Stimulated activated CD8-positive, alpha-beta memory T cell treated with anti-CD3 and anti-CD28 coated beads, Interleukin-12 subunit alpha, Interleukin-12 subunit beta, amount 100 ng/mL, for 24 hours (primary cell): ENCODE data around the gene RRP15.

Experiments used
- DNase-seq: peaks from one replicate; pipeline ENCODE4 v3.0.0-alpha.2; 2020; ENCODE audit errors: extremely low read depth

Gene RRP15, protein sequence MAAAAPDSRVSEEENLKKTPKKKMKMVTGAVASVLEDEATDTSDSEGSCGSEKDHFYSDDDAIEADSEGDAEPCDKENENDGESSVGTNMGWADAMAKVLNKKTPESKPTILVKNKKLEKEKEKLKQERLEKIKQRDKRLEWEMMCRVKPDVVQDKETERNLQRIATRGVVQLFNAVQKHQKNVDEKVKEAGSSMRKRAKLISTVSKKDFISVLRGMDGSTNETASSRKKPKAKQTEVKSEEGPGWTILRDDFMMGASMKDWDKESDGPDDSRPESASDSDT

DNA sequence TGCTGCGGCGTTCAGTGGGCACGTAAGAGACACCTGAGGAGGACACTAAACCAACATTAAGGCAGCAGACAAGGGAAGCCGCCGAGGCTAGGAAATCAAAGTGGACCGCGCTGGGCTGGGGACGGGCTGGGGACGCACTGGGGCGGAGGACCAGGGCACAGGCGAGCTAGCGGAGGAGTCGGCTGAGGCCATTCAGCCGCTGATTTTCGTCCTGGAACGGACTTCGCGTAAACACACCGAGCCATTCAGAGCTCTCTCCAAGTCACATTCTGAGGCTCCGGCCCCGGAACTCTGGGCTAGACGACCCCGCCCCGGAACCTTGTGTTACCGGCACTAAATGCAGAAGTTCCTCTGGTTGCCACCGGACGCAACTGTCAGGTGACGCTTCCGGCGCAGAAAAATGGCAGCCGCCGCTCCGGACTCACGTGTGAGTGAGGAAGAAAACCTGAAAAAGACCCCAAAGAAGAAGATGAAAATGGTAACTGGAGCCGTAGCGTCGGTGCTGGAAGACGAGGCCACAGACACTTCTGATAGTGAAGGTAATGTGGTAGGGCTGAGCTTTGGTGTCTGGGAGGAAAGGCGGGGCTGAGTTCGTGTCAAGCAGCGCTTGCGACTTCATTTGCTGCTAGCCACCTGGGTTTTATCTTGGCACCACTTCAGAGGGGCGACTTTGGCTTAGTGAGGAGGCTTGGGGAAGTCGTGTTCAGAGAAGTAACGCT is at the start of gene RRP15:
TSS of gene RRP15 (plus strand) at position 377 of the 719 bp plus-strand sequence. CDS start at position 401, 24 bp downstream.
- DNase-seq: peak; percentile 68

DNA sequence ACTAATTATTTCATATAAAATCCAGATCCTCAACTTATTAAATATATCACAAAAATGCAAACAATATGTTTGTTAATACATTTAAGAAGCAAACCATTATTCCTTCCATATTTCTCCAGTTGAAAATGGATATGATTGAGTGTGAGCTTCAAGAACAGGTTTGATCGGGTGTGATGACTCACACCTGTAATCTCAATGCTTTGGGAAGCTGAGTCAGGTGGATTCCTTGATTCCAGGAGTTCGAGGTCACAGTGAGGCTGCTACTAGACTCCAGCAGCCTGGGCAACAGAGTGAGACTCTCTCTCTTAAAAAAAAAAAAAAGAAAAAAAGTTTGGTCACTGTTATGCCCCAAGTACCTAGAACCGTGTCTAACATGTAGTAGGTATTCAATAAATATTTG is 42.9 kb upstream of the RRP15 start:
- no peak for DNase-seq

DNA sequence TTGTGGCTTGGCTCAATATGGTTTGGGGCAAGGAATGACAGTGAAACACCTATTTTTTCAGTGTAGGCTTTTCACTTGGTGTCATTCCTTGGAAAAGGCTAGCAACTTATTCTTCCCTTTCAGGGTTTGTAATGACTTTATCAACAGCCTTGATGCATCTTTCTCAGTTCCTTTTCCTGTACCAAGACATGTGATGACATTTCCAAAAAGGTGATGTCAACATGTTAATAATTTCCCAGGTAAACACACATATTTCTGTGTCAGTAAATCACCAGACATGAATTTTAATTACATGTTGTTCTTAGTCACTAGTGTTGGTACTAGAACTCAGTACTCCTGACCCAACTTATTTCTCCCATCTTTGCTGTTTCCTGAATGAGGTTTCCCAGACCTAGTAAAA is 37.8 kb upstream of the RRP15 start:
- no peak for DNase-seq

DNA sequence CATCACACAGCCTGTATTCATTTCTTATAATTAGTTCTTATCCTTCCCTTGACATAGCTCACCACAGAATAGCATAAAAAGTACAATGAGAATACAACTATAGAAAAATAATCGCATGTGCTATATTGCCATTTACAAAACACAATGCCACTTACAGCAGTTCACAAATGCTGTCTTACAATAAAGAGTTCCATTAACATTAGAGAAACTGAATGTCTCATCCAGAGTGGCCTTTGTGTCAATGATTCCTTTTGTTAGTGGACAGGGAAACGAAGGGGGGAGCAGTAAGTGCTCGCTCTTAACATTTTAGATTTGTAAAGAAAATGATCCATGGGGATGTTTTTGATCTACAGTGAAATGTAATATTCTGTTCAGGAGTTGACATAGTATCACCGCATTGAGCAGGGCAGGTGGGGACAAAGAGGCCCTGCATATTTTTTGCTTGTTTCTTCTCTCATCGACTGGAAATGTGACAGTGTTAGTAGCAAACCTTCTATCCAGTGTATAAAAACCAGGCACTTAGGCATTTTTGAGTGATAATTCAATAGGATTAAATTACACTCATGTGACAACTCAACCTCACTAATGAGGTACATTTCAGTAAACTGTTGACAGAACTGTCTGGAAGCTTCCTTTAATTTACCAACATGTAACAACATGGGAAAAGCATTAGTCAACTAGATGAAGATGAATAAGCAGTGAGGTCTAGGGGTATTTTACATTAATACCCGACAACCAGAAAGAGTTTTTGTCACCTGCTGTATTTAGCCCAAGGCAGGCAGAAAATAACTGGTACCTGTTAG is 35.6 kb upstream of the RRP15 start:
- DNase-seq: no peak

DNA sequence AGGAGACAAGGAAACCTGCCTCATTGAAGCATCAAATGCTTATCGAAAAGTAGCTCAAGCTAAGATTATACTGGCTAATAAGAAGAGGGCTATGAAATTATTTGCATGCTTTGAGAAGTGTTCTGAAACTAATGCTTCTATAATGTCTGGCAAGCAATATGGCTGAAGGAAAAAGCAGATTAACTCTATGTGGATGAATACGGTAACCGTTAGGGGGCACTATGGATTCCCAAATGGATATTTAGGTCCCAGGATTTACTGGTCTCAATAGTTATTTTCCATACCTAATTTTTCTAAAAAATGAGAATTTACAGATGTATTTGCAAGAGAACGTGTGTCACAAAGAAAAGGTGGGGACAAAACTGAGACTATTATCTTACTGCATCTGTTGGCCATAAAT is 34.6 kb upstream of the RRP15 start:
- DNase-seq: no peak

DNA sequence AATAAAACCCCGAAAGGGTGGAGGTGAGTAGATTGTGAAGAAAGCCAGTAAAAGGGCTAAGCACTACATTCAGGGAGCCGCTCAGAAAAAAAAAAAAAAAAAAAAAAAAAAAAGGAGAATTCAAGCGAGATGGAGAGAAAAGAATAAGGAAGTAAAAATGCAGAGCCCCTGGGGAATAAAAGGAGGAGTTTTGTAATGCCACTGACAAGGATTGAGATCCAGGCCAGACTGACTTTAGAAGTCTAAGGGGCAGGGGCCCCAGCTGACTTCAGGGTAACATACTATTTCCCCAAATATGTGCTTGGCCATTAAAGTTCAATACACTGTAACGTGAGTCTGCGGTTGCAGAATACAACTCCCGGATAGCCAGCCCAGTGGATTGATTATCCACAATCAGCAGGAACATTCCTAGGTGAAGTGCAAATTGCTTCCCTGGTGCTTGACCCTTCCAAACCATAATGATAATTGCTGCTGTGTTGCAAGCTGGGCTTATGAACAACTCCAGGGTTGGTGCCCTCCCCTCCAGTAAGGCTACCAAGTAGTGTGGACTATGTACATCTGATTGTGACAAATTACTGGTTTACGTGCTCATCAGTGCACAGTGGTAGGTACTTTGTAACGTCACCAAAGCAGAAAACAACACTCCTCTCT is 30.7 kb upstream of the RRP15 start:
- no peak for DNase-seq

DNA sequence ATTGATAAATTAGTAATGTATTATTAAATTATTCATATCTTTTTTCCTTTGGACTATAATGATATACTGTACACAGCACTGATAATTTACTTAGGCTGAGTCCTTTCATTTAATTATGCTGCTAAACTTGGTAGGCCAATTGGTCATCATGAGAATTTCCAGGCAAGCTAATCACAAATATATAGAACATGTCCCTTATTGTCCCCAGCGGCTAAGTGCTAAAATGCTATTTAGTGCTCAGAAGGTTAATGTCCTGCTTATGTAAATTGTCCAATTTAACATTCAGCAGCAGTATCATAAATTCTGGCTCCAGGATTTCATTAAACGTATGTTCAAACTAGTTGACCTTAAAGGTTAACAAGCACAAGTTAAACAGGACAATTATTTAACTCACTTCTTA is 30.0 kb upstream of the RRP15 start:
- no peak for DNase-seq

DNA sequence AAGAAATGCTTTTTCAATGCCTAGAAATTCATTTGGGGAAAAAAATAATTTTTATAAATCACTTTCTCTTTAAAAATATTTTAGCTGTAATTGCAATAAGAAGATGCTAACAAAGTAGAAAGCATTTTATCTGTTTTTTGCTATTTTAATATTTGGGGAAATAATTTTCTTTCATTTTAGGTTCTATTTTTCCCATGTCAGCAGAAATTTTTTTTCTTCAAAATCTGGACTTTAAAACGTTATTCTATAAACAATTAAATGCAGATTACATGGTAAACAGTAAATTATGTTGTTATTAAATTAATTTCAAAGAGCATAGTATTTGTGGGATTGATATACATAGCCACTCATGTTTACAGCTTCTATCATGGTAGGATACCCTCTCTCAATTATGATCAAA is 27.7 kb upstream of the RRP15 start:
- DNase-seq: no peak

DNA sequence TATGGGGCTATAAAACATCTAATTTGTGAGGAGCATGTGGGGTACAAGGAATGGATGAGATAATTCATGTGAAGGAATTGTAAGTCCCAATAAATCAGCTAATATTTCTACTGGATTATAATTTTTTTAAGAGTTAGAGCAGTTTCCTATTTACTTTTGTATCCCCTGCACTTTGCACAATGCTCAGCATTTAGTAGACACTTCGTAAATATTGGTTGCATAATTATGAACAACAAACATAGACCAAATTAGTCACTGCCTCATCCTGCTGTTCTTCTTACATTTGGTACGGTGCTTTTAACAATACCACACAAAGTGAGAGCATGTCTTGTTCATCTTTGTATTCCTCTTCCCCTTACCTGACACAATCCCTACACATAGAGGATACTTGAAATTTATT is 27.1 kb upstream of the RRP15 start:
- DNase-seq: no peak

DNA sequence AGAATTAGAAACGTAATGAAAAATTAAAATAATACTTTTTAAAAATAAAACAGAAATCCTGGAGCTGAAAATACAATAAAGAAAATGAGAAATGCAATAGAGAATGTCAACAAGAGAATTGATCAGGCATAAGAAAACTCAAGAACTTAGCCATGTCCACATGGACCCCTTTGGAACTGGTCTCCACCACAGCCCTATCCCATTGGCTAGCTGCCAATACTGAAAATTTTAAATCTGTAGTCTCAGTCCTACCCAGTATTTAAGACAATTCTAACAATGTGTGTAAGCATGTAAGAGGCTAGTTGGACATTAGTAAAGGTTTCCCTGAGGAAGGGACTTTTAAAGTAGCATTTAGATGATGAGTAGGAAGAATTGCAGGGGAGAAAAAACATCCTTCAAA is 25.8 kb upstream of the RRP15 start:
- DNase-seq: no peak

DNA sequence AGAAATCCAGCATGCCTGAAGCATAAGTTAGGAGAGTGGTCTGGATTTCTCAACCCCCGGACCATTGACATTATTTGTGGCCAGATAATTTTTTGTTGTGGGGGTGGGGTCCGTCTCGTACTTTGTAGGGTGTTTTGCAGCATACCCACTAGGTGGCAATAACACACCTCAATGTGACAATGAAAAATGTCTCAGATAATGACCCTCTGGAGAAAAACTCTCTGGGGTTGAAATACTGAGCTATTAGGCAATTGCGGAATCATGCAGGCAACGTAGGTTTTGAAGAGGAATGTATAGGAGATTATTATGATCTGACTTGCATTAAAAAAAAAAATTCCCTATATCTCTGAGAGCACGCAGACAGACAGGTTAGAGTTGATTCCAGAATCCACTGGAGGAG is 25.3 kb upstream of the RRP15 start:
- DNase-seq: no peak

DNA sequence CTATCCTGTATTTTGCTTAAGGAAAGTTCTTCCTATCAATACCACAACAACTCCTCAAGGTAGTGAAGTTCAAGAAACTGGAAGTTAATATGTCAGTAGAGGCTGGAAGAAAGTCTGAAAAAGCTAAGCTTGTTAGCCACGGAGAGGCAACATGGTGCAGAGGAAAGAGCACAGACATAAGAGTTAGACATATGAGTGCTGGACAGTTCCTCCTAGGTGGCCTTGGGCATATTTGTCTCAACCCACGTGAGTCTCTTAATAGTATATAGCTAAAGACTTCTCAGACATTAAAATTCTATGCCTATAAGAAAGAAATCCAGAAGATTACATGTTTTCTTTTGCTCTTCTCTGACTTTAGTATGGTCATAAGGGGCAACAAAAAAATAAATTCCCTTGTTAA is 22.8 kb upstream of the RRP15 start:
- no peak for DNase-seq

DNA sequence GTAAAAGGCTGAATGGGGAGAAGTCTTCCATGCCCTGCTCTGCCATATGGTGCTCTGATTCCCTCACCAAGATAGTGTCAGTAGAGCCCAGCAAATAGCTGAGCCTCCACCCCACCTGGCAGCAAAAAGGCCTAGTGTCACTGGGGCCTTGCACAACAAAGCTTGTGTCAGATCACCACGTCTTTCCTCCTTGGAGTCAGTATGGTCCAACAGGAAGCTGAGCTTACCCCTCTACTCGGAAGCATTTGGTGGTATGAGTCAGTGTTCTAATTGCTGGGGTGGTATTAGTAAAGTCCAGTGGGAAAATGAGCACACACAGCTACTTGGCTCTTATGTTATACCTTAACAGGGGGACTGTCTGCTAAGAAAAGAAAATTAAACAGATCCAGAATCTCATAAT is 18.7 kb upstream of the RRP15 start:
- DNase-seq: no peak

DNA sequence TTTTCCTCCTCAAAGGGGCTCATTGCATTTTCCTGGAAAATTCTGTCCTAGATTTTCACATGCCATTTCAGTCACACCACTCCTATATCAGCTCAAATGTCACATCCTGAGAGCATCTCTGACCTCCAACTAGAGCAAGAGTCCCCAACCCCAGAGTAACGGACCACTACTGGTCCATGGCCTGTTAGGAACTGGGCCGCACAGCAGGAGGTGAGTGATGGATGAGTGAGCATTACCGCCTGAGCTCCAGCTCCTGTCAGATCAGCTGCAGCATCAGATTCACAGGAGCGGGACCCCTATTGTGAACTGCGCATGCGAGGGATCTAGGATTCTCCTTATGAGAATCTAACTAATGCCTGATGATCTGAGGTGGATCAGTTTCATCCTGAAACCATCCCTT is 12.7 kb upstream of the RRP15 start:
- DNase-seq: no peak

DNA sequence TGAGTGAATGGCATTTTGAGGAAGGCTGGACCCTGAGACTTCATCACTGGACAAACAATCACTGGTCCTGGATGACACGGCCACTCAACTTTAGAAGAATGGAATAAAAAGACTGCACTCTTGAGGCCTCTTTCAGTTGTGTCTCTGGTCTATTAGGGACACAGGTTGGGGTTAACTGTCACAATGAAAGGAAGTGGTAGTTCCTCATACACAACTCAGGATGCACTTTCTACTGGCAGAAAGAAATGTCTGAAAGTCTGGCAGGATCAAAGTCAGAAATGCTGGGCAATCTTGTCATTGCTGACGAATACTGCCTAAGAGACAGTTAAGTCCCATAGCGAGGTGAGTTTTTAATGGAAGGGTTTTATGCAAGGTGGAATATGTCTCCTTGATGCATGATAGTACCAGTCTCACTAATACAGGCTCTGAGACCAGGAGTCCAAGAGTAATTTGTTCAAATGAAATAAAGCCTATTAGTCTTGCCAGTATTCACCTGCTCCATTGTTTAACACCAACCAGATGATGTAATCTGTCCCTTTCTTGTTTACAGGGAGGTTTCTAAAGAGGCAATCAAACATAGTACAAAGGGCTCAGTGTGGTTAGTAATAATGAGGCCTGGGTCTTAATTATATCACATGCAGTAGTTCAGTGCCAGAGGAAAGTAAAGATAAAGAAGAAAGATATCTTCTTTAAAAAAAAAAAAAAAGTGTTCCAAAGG is 11.2 kb upstream of the RRP15 start:
- no peak for DNase-seq

DNA sequence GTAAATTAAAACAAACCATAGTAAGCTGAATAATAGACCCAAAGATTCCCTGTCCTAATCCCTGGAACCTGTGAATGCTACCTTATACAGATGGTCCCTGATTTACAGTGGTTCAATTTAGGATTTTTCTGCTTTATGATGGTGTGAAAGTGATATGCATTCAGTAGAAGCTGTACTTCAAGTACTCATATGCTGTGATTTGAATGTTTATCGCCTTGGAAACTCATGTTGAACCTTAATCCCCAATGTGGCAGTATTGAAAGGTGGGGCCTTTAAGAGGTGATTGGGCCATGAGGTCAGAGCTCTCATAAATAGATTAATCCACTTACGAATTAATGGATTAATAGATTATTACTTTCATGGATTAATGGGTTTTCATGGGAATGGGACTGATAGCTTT is 10.6 kb upstream of the RRP15 start:
- no peak for DNase-seq

DNA sequence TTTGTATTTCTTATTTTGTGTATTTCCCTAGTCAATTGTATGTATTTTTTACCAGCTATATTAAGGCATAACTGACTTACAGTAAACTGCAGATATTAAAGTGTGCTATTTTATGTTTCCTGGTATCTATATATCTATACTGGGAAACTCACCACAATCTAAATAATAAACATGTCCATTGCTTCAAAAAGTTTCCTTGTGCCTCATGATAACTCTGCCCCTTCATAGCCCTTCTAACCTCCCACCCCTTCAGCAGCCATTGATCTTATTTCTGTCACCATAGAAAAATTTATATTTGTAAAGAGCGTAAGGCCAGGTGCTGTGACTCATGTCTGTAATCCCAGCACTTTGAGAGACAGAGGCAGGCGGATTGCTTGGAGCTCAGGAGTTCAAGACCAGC is 9.3 kb upstream of the RRP15 start:
- DNase-seq: no peak

DNA sequence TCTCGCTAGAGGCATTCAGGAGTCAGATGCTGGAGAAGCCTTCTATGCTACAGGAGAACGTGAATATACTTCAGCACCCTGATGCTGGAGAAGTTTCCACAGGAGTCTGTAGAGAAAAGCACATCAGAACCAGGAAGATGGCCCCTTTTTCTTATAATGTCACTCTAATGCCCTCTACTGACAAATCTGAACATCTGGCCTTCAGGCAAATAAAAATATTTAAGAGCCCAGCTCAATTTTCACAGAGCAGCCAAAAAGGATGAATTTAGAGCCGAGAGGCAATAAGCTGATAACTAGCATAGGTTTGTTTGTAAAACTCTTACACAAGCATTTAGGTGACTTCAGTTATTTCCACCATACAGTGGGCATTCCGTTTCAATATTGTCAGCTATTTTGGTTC is 3.8 kb upstream of the RRP15 start:
- DNase-seq: no peak

DNA sequence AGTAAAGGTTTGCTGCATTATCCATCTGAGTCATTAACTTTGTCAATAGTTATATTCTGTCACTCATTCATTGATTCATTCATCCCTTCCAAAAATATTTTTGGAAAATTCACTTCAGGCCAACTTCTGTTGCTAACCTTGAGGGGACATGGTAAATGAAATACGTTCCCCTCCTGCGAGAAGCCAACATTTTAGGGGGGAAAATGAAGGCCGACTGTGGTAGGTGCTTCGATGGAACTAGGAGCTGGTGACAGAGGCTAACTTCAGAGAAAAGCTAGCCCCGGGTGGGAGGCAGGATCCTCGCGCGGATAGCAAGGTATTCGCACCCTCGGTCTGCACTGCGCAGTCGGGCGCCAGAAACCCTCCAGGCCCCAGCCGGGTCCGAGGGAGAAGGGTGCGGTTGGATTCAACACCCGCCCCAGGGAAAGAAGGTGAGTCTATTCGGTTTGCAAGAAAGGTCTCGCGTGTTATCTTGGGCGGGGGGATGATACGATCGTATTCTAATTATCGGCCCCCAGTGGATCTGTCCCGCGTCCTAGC is 646 bp upstream of the RRP15 start:
- no peak for DNase-seq

DNA sequence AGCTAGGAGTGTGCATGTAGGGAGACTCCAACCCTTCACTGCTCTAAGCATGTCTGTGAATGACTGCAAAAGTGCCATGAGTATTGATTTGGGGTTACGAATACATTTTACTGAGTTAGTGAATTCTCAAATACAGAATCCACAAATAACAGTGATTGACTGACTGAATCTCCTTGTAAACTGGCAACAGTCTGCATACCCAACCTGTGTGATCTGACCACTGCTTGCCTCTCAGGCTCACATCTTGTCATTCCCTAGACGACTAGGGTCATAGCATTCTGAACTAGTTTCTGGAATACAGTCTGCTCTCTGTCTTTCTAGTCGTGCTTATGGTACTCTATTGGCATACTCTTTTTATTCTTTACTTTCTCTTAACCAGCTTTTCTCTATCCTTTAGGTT is 7.4 kb downstream of the RRP15 start:
- no peak for DNase-seq

DNA sequence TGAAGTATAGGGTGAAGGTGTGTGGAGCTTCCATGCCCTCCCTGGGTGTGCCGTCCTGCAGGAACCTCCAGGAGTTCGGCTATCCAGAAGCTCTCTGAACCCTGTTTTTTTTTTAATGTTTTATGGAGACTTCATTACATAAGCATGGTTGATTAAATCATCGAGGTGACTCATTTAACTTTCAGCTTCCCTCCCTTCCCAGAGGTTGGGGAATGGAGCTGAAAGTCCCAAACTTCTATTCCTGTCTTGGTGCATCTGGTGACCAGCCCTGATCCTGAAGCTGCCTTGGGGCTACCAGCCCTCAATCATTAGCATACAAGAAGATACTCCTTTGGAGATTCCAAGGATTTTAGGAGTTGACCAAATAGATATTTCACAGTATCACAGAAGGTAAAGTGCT is 9.5 kb downstream of the RRP15 start:
- no peak for DNase-seq
